ENCODE measurements around the gene ADGRE2. TPM values are rescaled to one million over a fixed set of nuclear protein-coding genes. Genes with fewer than 3 reads are reported as not detected.
A peak's percentile ranks its signal among the peaks of the same experiment; 100 is the strongest.
"Not testable (repeated sequence)": the region's sequence is repeated elsewhere in the genome, so short reads cannot be mapped to it uniquely, and the experiment has no call there.

The ADGRE2 gene
- total RNA-seq, 1 donor from 2014 or later, result 1.2 TPM

- Mint-ChIP-seq H3K9me3 (ENCODE audit: unreplicated experiment) (no peaks in the 10 kb centered on the region), H3K4me3 (ENCODE audit: unreplicated experiment) (no peak overlapping the region), H3K27ac (ENCODE audit: unreplicated experiment) (no peak overlapping the region), H3K27me3 (ENCODE audit: unreplicated experiment) (peaks cover 3% of the 10 kb centered on the region), H3K4me1 (ENCODE audit: unreplicated experiment) (no peaks in the 10 kb centered on the region), H3K36me3 (ENCODE audit: low read depth, unreplicated experiment) (no peaks in the 10 kb centered on the region)
- no peak for DNase-seq (ENCODE audit: low spot score)
- no peak for TF ChIP-seq CTCF (IDR thresholded peaks at IDR 0.05; ENCODE audit: unreplicated experiment)
Observed at GRCh38 chr19:14795078-14795721, 16.8 kb upstream of the ADGRE2 start.

DNA sequence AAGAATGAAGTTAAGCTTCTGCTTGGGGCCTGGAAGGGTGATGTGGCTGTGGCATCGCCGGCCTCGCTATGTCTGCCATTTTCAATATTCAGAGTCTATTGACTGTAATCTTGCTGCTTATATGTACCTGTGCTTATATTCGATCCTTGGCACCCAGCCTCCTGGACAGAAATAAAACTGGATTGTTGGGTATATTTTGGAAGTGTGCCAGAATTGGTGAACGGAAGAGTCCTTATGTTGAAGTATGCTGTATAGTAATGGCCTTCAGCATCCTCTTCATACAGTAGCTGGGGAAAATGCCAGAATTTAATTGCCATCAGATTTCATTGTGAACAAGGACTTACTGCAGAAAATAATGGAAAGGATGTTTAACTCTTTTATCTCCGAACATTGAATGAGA is 13.9 kb upstream of the ADGRE2 start:
- not testable (repeated sequence) for H3K27me3 Mint-ChIP-seq (ENCODE audit: unreplicated experiment); H3K9me3 Mint-ChIP-seq (ENCODE audit: unreplicated experiment)

DNA sequence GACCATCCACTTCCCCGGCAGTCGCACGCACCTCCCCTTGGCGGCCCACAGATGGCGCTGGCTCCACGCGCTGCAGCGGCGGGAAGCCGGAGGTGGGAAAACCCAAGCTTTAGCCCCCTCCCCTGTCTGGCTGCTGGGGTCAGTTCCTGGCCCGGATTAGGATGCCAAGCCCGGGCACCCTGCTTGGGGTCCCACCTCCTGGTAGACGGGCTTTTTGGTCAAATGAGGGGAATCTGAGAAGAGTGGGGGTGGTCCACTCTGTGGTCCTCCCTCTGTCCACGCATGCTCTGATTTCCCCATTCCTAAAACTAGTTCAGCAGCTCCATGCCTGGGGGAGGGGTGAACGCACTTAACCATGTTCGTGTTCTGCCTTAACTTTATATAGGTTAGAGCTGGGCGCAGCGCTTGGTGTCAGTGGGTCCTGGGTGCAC is 8.1 kb upstream of the ADGRE2 start:
- Mint-ChIP-seq H3K4me3 (ENCODE audit: unreplicated experiment) (no peak overlapping the region), H3K36me3 (ENCODE audit: low read depth, unreplicated experiment) (no peaks in the 10 kb centered on the region), H3K4me1 (ENCODE audit: unreplicated experiment) (peaks cover 4% of the 10 kb centered on the region), H3K27me3 (ENCODE audit: unreplicated experiment) (peaks cover 2% of the 10 kb centered on the region), H3K9me3 (ENCODE audit: unreplicated experiment) (no peaks in the 10 kb centered on the region), H3K27ac (ENCODE audit: unreplicated experiment) (peak overlapping the region; percentile 30)
- peak; percentile 85 for TF ChIP-seq CTCF (IDR thresholded peaks at IDR 0.05; ENCODE audit: unreplicated experiment)
- peak; percentile 68 for DNase-seq (ENCODE audit: low spot score)

More for the DNA sequence above, 13.9 kb upstream of the ADGRE2 start:
- not testable (repeated sequence) for H3K4me3 Mint-ChIP-seq (ENCODE audit: unreplicated experiment); H3K36me3 Mint-ChIP-seq (ENCODE audit: low read depth, unreplicated experiment); H3K4me1 Mint-ChIP-seq (ENCODE audit: unreplicated experiment); H3K27ac Mint-ChIP-seq (ENCODE audit: unreplicated experiment); DNase-seq (ENCODE audit: low spot score)

GRCh38 chr19:14785102-14785793 is 6.9 kb upstream of the ADGRE2 start:
- H3K4me3 Mint-ChIP-seq (ENCODE audit: unreplicated experiment); H3K27ac Mint-ChIP-seq (ENCODE audit: unreplicated experiment); H3K9me3 Mint-ChIP-seq (ENCODE audit: unreplicated experiment); H3K27me3 Mint-ChIP-seq (ENCODE audit: unreplicated experiment); H3K4me1 Mint-ChIP-seq (ENCODE audit: unreplicated experiment); DNase-seq (ENCODE audit: low spot score); H3K36me3 Mint-ChIP-seq (ENCODE audit: low read depth, unreplicated experiment): not testable (repeated sequence)

DNA sequence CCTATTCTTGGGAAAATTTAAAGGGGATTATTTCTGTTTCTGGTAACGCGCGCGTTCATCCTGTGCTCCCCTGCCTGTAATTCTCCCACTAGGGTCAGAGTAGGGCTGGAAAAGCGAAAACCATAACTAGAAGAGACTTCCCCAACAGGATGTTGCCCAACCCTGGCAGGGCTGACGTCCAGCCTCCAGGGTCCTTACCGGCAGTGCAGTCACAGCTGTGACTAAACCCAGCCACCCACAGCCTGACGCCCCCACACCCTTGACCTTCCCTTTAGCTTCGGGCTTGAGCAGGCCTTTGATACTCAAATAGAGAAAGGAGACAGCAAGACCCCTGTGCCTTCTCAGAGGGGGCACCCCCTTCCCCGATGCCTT is 6.4 kb upstream of the ADGRE2 start:
- H3K4me3 Mint-ChIP-seq (ENCODE audit: unreplicated experiment); H3K9me3 Mint-ChIP-seq (ENCODE audit: unreplicated experiment); H3K27me3 Mint-ChIP-seq (ENCODE audit: unreplicated experiment); DNase-seq (ENCODE audit: low spot score); H3K4me1 Mint-ChIP-seq (ENCODE audit: unreplicated experiment); H3K36me3 Mint-ChIP-seq (ENCODE audit: low read depth, unreplicated experiment): not testable (repeated sequence)
- H3K27ac Mint-ChIP-seq (ENCODE audit: unreplicated experiment), result peak overlapping the region; percentile 36

DNA sequence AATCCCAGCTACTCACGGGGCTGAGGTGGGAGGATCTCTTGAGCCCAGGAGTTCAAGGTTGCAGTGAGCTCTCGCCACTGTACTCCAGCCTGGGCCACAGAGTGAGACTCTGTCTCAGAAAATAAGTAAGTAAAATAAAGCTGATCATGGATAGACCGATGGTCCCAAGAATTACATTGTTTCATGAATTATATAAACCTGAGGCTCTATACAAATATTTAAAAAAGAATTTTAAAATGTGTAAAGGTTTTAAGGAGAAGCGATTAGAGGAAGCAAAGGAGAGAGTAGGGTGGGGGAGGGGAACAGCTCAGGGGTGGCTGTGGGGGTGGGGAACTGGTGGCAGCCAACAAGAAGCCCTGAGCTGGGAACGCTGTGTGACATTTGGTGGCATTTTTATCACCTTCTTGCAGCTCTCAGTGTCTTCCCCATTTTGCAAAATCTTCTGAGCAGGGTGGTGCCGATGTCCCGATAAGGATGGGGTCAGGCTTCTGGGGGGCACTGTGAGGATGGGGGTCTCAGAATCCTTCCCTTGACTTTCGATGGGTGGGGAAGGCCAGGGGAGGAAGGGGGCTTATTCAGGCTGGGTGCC is 5.1 kb upstream of the ADGRE2 start:
- DNase-seq (ENCODE audit: low spot score); H3K36me3 Mint-ChIP-seq (ENCODE audit: low read depth, unreplicated experiment); H3K4me3 Mint-ChIP-seq (ENCODE audit: unreplicated experiment); H3K9me3 Mint-ChIP-seq (ENCODE audit: unreplicated experiment); H3K27me3 Mint-ChIP-seq (ENCODE audit: unreplicated experiment); H3K27ac Mint-ChIP-seq (ENCODE audit: unreplicated experiment): not testable (repeated sequence)
- H3K4me1 Mint-ChIP-seq (ENCODE audit: unreplicated experiment), result peaks cover 10% of the 10 kb centered on the region

Measured in endothelial cell (in vitro differentiated cells).